NB4 (cell line): Measurements from ENCODE around the gene EXOC1L.

Experiments used
- DNase-seq: peaks from one replicate; pipeline ENCODE4 v3.0.0; 2010; ENCODE audit warnings: low read depth
- H3K4me3 ChIP-seq: one replicate; pipeline ENCODE4 v1.5.1; 2011; ENCODE audit warnings: mild to moderate bottlenecking, low read depth, low read length, moderate library complexity
- MYC ChIP-seq: IDR thresholded peaks from 2 replicates; pipeline ENCODE4 v1.6.1; 2011; ENCODE audit warnings: low read depth, low read length
- POLR2A ChIP-seq: IDR thresholded peaks from 2 replicates; pipeline ENCODE4 v1.6.1; 2011; ENCODE audit warnings: mild to moderate bottlenecking; ENCODE audit not compliant: insufficient read length; ENCODE audit errors: extremely low read depth
- TF ChIP-seq, protein P1 (sequence below): IDR thresholded peaks from 2 replicates; pipeline ENCODE4 v1.6.1; 2011; ENCODE audit warnings: low read depth, low read length
- TF ChIP-seq, protein P2 (sequence below): IDR thresholded peaks from one replicate; pipeline ENCODE4 v1.5.1; 2012; ENCODE audit warnings: low read depth, low read length

The EXOC1L gene

DNA sequence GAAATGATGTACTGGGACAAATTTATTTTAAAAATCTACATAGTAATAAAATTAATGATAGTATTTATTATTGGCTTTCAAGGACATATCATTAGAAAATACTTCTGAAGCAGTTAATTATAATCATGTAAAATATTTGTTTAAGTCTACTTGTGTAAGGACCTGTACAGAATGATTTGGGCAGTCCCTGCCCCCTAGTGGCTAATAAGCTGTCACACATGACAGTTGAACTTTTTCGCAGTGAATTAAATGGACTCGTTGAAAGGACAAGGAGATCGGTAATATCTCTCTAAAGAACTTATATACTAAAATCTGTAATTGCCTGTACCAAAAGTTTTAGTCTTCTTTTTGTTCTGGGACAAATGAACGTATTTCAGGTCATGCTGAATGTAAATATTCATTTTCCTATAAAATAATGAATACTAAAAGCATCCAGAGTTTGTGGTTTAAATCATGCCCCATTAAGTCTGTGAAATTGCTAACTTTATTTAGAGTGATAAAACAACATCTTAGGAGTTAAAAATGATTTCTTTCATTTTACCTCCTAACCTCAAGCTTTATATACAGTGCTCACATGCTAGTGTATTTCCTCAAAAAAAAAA is 47.5 kb downstream of the EXOC1L start:
- H3K4me3 ChIP-seq, result no peak overlapping the region
- DNase-seq, result peak; percentile 79
- TF ChIP-seq, protein P1, sequence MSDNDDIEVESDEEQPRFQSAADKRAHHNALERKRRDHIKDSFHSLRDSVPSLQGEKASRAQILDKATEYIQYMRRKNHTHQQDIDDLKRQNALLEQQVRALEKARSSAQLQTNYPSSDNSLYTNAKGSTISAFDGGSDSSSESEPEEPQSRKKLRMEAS, result peak; percentile 52; the same call in 1 of the 2 replicates
- TF ChIP-seq MYC (no peak), POLR2A (no peak)
- TF ChIP-seq, protein P2, sequence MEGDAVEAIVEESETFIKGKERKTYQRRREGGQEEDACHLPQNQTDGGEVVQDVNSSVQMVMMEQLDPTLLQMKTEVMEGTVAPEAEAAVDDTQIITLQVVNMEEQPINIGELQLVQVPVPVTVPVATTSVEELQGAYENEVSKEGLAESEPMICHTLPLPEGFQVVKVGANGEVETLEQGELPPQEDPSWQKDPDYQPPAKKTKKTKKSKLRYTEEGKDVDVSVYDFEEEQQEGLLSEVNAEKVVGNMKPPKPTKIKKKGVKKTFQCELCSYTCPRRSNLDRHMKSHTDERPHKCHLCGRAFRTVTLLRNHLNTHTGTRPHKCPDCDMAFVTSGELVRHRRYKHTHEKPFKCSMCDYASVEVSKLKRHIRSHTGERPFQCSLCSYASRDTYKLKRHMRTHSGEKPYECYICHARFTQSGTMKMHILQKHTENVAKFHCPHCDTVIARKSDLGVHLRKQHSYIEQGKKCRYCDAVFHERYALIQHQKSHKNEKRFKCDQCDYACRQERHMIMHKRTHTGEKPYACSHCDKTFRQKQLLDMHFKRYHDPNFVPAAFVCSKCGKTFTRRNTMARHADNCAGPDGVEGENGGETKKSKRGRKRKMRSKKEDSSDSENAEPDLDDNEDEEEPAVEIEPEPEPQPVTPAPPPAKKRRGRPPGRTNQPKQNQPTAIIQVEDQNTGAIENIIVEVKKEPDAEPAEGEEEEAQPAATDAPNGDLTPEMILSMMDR, result peak; percentile 83

DNA sequence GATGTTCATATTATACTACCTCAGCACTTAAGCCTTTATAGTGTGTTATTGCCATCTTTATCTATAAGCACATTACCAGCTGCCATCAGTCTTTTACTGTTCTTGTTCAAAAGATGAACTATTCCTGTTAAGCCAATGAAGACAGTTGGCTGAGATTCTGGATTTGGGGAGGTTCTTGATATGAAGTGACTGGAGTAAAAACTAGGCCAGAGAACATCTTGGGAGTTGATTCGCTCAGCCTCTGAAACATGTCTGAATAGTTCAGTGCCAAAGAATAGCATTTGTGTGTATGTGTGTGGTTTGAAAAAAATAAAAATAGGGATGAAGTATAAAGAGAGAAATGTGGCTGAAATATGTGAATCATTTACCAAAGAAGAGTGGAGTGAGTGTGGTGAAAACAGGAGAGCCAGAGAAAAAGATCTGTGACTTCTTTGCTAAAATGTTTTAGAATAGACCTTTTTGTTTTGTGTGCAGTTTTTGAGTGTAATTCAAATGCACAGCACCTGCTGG is 49.0 kb downstream of the EXOC1L start:
- no peak for TF ChIP-seq MYC
- TF ChIP-seq, protein P1, result no peak
- TF ChIP-seq, protein P2, result no peak
- TF ChIP-seq POLR2A, result no peak
- DNase-seq, result no peak
- no peak overlapping the region for H3K4me3 ChIP-seq

DNA sequence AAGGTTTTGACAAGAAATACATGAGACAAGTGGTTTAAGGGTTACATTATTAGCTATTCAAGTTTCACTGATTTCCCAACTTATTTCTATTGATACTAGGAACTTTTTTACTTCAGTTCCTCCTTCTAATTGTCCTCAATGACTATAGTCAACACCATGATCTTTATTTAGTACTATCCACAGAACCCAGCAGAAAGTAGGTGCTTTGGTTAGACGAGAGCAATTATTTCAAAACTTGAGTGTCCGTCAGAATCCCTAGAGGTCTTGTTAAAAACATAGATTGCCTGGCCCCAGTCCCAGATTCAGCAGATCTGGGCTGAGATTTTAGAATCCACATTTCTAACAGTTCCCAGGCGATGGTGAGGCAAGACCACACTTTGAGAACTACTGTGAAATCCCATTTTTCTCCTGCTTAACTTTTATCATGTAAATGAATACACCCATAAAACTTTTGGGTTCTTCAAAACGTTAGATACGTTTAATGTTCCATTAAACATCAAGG is 51.8 kb downstream of the EXOC1L start:
- no peak for TF ChIP-seq MYC
- TF ChIP-seq POLR2A, result no peak
- TF ChIP-seq, protein P1, result no peak
- TF ChIP-seq, protein P2, result no peak
- DNase-seq, result no peak
- H3K4me3 ChIP-seq, result no peak overlapping the region

DNA sequence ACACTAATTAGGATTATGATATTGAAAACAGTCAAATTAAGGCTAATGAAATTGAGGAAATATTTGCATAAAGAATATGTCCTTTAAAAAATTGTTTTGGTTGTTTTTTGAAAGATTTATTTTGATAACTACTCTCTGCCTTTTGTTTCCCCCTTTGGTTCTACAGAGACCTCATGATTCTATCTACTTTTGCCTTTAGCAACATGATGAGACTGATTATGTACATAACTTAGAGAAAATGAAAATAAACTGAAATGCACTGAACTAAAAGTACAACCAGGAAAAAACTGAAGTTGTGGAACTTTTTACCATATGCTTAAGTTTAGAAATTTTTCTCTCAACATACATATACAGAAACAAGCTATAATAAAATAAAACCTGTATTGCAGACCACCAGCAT is 55.2 kb downstream of the EXOC1L start:
- H3K4me3 ChIP-seq, result no peak overlapping the region
- TF ChIP-seq, protein P2, result no peak
- TF ChIP-seq, protein P1, result no peak
- TF ChIP-seq POLR2A (no peak), MYC (no peak)
- DNase-seq, result no peak

DNA sequence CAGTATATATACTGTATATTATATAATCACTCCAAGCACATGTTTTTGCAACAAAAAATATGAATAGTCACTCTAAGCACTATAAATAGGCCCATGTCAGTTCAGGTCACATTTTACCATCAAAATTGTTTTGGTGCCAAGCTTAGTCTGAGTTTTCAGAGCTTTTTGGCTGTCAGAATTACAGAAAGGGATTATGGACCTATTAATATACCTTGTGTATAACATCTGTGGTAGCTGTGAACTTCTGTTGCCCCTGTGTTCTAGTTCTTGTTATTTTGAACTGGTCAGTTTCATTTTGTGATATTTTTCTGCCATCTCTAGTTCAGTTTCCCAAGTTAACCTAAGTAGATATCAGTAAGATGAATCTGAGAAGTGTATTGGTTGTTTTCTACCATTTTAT is 56.8 kb downstream of the EXOC1L start:
- DNase-seq, result no peak
- TF ChIP-seq, protein P1, result no peak
- TF ChIP-seq POLR2A (no peak), MYC (no peak)
- TF ChIP-seq, protein P2, result no peak
- no peak overlapping the region for H3K4me3 ChIP-seq
